Activated CD8-positive, alpha-beta memory T cell treated with anti-CD3 and anti-CD28 coated beads, Interleukin-2, amount 50 U/mL, for 4 hours (primary cell): ENCODE results near the gene EMID1.
A peak's percentile ranks its signal among the peaks of the same experiment; 100 is the strongest.

Source experiments
- DNase-seq: peaks from one replicate; pipeline ENCODE4 v3.0.0-alpha.2; 2020

The EMID1 gene

DNA sequence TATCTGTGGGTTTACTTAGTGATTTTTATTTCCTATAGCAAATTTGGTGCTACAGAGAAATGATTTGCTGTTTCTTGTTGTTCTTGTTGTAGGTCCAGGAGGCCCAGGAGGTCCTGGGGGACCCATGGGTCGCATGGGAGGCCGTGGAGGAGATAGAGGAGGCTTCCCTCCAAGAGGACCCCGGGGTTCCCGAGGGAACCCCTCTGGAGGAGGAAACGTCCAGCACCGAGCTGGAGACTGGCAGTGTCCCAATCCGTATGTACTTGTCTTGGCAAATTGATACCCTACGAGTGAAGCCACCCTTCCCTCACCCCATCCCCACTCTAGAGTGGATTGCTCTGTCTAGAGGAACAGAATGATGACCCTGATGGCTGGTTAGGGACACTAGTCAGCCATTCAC, 92.9 kb downstream of the EMID1 start:
- no peak for DNase-seq

DNA sequence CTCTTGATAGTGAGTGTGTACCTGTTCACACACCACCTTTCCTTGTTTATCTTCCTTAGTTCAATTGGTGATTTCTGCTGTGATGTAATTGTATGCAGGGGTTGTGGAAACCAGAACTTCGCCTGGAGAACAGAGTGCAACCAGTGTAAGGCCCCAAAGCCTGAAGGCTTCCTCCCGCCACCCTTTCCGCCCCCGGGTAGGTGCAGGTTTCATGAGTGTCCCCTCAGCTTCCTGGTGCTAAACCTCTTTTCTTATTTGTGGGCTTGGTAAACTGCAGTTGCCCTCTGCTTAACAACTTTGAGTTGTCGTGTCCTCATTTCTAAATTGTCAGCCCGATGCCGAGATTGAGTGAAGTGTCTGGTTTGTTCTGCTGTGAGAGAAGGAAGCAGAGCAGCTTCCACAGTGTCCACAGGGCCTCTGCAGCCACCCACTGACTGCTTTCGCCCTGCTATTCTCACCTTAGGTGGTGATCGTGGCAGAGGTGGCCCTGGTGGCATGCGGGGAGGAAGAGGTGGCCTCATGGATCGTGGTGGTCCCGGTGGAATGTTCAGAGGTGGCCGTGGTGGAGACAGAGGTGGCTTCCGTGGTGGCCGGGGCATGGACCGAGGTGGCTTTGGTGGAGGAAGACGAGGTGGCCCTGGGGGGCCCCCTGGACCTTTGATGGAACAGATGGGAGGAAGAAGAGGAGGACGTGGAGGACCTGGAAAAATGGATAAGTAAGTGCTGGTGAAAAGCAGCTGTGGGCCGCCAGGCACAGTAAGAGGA, 93.6 kb downstream of the EMID1 start:
- no peak for DNase-seq

DNA sequence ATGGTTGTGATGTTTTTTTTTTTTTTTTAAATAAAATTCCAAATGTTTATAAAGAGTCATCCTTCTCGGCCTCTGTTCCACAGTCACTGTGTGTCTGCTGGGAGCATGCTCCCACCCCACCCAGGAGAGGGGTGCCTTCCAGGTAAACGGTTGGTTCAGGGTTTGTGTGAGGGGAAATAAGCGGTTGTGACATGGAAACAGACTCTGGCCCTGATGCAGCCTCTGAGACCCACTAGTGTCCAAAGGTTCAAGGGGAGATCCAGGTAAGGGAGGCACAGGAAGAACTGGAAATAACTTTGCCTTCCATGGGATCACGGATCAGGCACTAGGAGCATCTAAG, 94.7 kb downstream of the EMID1 start:
- DNase-seq, result no peak

DNA sequence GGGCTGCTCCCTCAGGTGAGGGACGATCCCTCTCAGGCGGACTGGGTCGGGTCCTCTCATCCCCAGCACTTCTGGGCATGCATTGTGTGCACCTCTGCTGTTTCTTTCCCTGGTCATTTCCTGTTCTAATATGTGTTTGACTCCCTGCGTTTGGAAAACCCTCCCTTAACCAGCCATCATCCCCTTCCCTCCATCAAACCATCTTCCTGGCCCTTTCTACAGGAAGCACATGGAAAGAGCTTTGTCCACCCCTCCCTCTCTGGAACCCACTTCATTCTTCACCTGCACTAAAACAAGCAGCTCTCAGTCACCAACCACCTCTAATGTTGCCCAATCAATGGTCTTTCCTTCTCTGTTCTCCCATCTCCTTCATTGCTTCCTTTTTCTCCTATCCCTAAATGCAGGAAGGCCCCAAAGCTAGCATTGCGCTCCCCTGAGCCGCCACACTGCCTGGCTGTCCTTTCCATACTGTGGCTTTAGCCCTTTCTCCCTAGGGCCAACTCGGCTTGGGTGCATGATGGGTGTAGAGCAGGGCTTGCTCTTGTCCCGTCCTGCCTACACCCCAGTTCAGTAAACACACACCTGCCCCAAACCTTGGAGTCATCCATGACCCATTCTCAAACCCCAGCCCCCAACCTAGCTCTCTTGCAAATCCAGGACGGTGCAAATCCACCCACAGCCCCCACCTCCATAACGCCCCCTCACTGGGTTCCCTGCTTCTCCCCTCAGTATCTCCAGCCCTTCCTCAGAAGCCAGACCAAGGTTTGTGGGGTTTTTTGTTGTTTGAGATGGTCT, 95.3 kb downstream of the EMID1 start:
- no peak for DNase-seq

DNA sequence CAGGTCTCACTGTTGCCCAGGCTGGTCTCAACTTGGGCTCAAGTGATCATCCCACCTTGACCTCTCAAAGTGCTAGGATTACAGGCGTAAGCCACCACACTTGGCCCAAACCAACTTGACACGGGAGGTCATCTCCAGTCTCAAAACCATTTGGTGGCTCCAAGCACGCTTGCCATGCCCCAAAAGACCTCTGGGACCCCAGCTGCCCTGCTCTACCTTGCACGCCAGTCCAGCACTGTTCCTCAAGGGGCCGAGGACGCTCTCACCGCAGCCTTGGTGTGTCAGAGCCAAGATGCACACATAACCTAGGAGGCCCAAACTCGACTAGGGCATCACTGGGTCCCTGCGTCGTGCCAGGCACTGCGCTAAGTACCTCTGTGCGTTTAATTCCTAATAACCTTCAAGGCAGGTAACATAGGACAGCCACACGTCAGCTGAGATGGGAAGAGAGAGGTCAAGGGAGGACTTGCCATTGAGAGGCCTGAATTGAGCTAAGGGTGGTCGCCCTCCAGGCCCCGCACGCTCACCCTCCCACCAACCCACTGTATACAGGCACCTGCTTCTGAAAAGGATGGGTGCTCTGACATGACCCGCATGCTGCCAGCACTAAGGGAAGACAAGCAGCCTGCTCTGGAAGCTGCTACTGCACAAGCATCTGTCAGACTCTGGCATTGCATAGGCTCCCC, 96.2 kb downstream of the EMID1 start:
- DNase-seq, result no peak

DNA sequence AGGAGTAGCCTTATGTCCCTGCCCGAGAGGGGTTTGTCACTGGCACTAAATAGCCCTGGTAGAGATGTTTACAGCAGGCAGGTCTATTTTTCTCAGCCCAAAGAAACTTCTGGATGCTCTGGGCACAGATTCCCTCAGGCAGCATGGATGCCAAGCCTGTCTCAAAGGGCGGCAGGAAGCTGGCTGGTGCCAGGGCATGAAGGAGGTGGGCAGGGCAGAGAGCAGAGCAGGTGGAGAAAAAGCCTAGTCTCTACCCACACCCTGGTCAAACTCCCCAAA, 96.6 kb downstream of the EMID1 start:
- no peak for DNase-seq

DNA sequence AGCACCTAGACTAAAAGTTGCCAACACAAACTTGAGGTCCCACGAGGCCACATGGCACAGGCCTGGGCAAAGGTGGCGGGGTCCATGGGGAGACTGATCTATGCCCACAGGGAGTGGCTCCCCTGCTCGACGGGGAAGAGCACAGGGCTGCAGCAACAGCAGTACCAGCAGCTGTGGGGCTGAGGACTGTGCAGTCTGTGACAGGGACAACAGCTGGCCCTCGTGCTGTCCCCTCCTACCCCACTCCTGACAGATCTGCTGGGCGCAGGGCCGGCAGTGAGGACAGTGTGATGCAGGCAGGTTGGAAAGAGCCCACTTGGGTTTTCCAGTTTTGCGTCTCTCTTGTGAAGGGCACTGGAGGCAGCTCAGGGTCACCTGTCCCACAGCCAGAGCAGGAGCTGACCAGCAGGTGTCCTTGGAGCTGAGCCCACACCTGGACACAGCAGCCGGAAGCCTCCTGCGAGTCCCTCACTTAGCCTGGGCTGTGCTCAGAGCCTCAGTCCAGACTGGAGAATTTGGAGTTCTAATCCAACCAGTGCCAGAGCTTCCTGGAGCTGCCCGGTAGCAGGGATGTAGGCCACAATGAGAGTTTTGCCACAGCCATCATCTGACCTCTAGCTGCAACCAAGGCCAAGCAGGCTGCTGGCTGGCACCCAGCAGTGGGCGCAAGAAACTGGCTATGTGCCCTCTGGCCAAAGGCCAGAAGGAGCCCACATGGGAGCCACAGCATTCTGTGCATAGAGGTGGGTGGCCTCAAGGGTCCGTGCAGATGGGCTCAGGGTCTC, 97.2 kb downstream of the EMID1 start:
- DNase-seq, result no peak

DNA sequence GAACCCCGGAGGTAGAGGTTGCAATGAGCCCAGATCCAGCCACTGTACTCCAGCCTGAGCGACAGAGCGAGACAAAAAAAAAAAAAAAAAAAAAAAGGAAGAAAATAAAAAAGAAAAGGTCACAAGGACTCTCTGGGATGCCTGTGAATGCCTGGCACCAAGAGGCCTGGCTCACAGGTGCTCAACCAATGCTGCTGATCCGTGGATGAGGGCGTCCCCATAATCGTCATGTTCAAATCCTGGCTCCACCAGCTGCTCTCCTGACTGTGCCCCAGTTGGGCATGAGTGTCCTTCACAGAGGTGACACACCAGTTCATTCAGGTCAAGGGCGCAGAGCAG, 100.1 kb downstream of the EMID1 start:
- DNase-seq, result no peak

DNA sequence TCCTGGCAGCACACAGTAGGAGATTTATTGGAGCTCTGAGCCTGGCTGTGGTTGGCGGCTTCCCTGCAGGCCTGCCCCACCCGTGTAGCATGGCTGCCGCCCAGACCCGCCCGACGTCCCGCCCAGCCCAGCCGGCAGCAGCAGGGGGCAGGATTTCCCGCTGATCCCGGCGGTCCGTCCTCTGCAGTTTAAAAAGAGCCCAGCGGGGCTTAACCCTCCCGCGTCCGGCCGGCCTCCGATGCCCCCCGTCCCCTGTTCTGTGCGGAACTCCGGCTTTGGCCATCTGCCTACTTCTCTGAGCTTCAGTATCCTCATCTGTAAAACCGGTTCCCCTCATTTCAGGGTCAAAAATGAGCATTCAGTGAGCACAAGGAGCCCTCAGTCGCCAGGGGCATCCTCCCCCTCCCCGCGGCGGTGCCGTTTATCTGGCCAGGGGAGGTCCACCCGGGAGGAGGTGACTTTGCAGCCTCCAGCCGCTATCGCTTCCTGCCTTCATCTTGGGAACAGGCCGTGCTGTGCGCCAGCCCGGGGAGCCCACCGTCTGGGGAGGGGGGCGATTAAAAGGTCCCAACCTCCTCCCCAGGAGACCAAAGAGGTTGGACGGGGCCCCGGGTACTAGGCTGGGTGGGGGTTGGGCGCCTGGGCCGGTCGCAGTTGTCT, 100.6 kb downstream of the EMID1 start, which contains the start of gene GAS2L1:
Gene GAS2L1 (plus strand): TSS at position 476 of the 660 bp plus-strand sequence. CDS start 1,456 bp downstream, outside the sequence.
- DNase-seq, result peak; percentile 38

DNA sequence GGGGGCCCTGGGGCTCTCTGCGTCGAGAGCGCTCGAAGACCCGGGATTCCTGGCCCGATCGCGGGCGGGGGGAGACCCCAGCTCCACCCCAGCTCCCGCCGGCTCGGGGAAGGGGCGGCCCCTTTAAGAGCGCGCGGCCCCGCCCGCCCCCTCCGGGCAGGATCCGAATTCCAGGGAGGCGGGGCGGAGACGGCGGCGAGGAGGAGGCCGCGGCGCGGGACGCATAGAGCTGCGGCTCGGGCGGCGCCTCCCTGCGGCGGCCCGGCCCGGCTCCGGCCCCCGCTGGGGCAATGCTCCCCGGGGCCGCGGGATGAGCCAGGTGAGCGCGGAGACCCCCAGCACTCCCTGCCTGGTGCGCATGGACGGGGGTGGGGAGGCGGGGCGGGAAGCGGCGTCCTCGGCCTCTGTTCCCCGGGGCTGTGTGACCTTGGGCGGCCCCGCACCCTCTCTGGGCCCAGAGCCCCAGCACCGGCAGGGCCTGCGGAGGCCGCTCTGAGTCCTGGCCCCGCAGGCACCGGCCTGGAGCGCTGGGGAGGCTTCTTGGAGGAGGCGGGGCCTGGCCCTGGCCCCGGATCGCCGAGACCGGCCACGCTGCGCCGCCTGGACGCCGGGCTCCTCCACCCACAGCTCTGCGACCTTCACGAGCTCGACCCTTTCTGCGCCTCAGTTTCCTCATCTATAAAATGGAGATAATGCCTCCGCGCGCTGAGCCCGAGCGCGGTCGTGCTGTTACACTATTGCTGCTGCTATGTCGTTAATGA, 101.3 kb downstream of the EMID1 start:
- DNase-seq, result peak; percentile 24

DNA sequence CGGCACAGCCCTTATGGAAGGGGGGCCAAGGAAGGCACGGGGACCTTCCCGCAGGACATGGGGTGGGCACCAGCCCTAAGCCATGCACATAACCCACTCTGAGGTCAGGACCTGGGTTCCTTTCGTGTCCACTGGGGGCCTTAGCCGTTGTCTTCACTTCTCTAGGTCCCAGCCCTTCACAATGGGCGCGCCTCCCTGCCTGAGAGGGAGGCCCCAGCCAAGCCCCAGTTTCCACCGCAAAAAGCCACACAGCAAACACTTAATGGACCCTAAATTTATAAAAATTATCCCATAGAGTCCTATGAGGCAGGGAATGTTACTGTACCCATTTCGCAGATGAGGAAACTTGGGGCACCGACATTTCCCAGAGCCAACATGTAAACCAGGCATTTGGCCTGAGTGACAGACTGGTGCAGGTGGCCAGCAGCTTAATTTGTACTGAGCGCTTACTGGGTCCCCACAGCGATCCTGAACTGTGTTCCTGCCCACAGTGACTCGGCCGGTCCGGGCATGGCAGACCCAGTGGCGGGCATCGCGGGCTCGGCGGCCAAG, 102.0 kb downstream of the EMID1 start:
- DNase-seq, result peak; percentile 14

DNA sequence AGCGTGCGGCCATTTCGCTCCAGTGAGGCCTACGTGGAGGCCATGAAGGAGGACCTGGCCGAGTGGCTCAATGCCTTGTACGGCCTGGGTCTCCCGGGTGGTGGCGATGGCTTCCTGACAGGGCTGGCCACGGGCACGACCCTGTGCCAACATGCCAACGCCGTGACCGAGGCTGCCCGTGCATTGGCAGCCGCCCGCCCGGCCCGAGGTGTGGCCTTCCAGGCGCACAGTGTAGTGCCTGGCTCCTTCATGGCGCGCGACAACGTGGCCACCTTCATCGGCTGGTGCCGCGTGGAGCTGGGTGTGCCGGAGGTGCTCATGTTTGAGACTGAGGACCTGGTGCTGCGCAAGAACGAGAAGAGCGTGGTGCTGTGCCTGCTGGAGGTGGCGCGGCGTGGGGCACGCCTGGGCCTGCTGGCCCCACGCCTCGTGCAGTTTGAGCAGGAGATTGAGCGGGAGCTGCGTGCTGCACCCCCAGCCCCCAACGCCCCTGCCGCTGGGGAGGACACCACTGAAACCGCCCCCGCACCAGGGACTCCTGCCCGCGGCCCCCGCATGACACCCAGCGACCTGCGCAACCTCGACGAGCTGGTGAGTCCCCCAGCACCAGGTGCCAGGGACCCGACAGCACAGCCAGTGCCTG, 102.6 kb downstream of the EMID1 start:
- no peak for DNase-seq

DNA sequence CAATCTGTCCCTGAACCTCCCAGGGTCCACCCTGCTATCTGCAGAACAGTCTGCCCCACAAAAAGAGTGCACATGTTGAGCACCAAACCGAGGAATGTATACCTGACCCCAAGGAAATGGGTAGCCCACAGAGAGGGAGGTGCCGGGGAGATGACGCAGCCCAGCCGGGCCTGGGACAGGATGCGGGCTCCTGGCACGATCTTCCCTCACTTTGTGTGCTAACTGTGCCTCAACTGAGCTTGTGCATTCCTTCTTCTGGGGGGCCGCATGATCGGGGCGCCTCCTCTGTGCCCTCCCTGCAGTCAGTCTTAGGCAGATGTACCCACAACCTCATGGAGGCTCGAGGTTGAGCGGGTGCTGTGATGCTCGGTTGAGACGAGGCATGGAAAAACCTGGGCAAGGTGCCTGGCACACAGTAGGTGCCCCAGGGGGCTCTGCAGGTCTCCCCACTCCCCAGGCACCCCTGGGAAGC, 103.1 kb downstream of the EMID1 start:
- DNase-seq, result no peak
